ENCODE results near the gene CSH2. TPM values are rescaled to one million over a fixed set of nuclear protein-coding genes. Genes with fewer than 3 reads are reported as not detected.
A peak's percentile ranks its signal among the peaks of the same experiment; 100 is the strongest.
"Not testable (repeated sequence)": the region's sequence is repeated elsewhere in the genome, so short reads cannot be mapped to it uniquely, and the experiment has no call there.

Gene CSH2
- total RNA-seq, 4 donors from 2014 or later: not detected

- no peaks in the 10 kb centered on the region for H3K4me1 ChIP-seq
- peaks cover 0 to 16% of the 10 kb centered on the region in 2 donors for H3K27me3 ChIP-seq
- H3K4me3 ChIP-seq: no peak overlapping the region
- 77 to 89% methylated on average over 7 to 14 of the region's 14 CpGs for WGBS, 2 donors
- no peaks in the 10 kb centered on the region for H3K9me3 ChIP-seq
- TF ChIP-seq CTCF (IDR thresholded peaks at IDR 0.05): no peak
- no peak for TF ChIP-seq POLR2A (IDR thresholded peaks at IDR 0.05)
- TF ChIP-seq EP300 (IDR thresholded peaks at IDR 0.05): no peak
- H3K36me3 ChIP-seq: no peaks in the 10 kb centered on the region
- no peak for DNase-seq (ENCODE audit: low spot score in 2 of 2)
- no peak overlapping the region for H3K27ac ChIP-seq
These were observed 36.6 kb upstream of the CSH2 start for GRCh38 chr17:63910096-63910495.

DNA sequence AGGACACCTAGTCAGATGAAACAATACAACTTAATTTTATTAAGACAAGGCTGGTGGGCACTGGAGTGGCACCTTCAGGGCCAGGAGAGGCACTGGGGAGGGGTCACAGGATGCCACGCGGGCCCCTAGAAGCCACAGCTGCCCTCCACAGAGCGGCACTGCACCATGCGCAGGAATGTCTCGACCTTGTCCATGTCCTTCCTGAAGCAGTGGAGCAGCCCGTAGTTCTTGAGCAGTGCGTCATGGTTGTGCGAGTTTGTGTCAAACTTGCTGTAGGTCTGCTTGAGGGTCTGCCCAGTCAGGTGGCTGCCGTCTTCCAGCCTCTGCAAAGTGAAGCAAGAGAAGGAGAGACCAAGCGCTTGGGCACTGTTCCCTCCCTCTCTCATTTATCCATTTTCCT is 36.1 kb upstream of the CSH2 start:
- peaks cover 0 to 16% of the 10 kb centered on the region in 2 donors for H3K27me3 ChIP-seq
- not testable (repeated sequence) for H3K9me3 ChIP-seq; H3K4me1 ChIP-seq; H3K36me3 ChIP-seq; H3K4me3 ChIP-seq; H3K27ac ChIP-seq; DNase-seq (ENCODE audit: low spot score in 2 of 2)
- WGBS, 2 donors: 88 to 91% methylated on average over 10 of the region's 10 CpGs

- not testable (repeated sequence) for H3K4me3 ChIP-seq; H3K27ac ChIP-seq; H3K9me3 ChIP-seq; H3K4me1 ChIP-seq; H3K36me3 ChIP-seq; DNase-seq (ENCODE audit: low spot score in 2 of 2)
- H3K27me3 ChIP-seq: peaks cover 0 to 16% of the 10 kb centered on the region in 2 donors
- 56 to 60% methylated on average over 12 of the region's 12 CpGs for WGBS, 2 donors
These were observed 33.8 kb upstream of the CSH2 start for GRCh38 chr17:63907161-63907778.

DNA sequence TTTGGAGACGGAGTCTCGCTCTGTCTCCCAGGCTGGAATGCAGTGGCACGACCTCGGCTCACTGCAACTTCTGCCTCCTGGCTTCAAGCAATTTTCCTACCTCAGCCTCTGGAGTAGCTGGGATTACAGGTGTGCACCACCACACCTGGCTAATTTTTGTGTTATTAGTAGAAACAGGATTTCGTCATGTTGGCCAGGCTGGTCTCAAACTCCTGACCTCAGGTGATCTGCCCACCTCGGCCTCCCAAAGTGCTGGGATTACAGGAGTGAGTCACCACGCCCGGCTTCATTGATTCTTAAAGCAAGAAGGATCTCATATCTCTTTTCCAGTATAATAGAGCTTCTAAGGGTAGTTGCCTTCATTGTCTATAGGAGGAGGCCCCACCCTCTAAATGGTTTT is 31.3 kb upstream of the CSH2 start:
- DNase-seq (ENCODE audit: low spot score in 2 of 2); H3K9me3 ChIP-seq; H3K27ac ChIP-seq; H3K4me3 ChIP-seq; H3K4me1 ChIP-seq; H3K36me3 ChIP-seq; H3K27me3 ChIP-seq: not testable (repeated sequence)
- WGBS, 2 donors: 83 to 86% methylated on average over 8 of the region's 8 CpGs

- H3K27ac ChIP-seq, H3K9me3 ChIP-seq, H3K36me3 ChIP-seq, H3K4me1 ChIP-seq, H3K4me3 ChIP-seq, H3K27me3 ChIP-seq: not testable (repeated sequence)
- WGBS, 2 donors: 39 to 40% methylated on average over 5 of the region's 5 CpGs
- DNase-seq (ENCODE audit: low spot score in 2 of 2): peak in 1 of 2 donors; percentile 47
- TF ChIP-seq CTCF (IDR thresholded peaks at IDR 0.05): peak in 4 of 5 experiments; percentile 15 to 34 (median 22)
These were observed 30.3 kb upstream of the CSH2 start for GRCh38 chr17:63903787-63904201.

DNA sequence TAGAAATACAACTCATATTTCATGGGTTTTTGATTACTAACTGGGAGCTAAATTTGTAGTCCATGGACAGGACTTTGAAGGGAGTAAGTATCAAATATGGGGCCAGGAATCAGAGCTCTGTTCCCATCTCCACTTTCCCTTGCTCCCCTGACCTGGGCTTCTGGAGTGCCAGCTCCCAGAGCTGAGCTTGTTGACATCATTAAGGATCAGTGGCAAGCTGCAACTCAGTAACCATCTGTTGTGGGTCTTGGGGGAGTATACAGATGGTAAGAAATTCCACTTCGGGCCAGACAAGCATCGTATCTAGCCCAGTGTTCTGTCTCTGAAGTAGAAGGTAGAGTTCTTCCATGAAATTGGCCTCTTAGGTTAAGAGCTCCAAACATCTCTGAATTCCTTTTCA is 28.5 kb upstream of the CSH2 start:
- not testable (repeated sequence) for H3K27ac ChIP-seq; H3K36me3 ChIP-seq; H3K4me3 ChIP-seq; DNase-seq (ENCODE audit: low spot score in 2 of 2); H3K4me1 ChIP-seq; H3K9me3 ChIP-seq; H3K27me3 ChIP-seq
- 72 to 85% methylated on average over 2 of the region's 2 CpGs for WGBS, 2 donors

- not testable (repeated sequence) for H3K27ac ChIP-seq; H3K4me3 ChIP-seq; H3K9me3 ChIP-seq; DNase-seq (ENCODE audit: low spot score in 2 of 2); H3K27me3 ChIP-seq; H3K36me3 ChIP-seq; H3K4me1 ChIP-seq
- 74 to 77% methylated on average over 3 to 6 of the region's 6 CpGs for WGBS, 2 donors
These were observed 25.7 kb upstream of the CSH2 start for GRCh38 chr17:63898899-63899798.

- not testable (repeated sequence) for H3K9me3 ChIP-seq; H3K27ac ChIP-seq; H3K36me3 ChIP-seq; H3K4me3 ChIP-seq; DNase-seq (ENCODE audit: low spot score in 2 of 2); H3K4me1 ChIP-seq; H3K27me3 ChIP-seq
- 88 to 90% methylated on average over 12 of the region's 14 CpGs for WGBS, 2 donors
These were observed 23.3 kb upstream of the CSH2 start, which contains the start of gene CSH1 for GRCh38 chr17:63896524-63897354. Gene CSH1 (minus strand): TSS chr17:63896574. CDS start chr17:63896511, 63 bp downstream.

DNA sequence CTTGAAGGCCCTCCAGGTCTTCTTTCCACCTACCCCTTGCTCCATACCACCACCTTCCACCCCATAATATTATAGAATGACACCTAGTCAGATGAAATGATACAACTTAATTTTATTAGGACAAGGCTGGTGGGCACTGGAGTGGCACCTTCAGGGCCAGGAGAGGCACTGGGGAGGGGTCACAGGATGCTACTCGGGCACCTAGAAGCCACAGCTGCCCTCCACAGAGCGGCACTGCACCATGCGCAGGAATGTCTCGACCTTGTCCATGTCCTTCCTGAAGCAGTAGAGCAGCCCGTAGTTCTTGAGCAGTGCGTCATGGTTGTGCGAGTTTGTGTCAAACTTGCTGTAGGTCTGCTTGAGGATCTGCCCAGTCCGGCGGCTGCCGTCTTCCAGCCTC is 21.3 kb upstream of the CSH2 start:
- not testable (repeated sequence) for DNase-seq (ENCODE audit: low spot score in 2 of 2); H3K27ac ChIP-seq; H3K9me3 ChIP-seq; H3K4me3 ChIP-seq; H3K36me3 ChIP-seq; H3K27me3 ChIP-seq; H3K4me1 ChIP-seq
- WGBS, 2 donors: 82 to 100% methylated on average over 6 to 9 of the region's 10 CpGs

DNA sequence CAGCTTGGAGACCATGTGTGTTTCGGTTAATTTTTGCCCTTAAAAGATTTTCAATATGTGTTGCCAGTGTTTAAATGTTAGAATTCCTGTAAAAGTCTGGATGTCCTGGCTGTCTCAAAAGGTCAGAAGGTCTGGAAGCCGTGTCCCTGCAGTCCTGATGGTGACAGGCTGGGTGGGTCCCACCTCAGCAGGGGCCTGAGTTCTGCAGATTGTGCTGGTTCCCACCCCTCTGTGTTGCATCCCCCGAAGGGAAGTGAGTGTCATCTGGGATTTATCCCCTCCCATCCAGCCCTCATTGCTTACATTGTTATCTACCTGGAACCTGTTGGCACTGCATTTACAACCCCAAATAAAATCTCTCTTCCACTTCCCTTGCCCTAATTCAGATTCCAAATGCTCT is 20.5 kb upstream of the CSH2 start:
- H3K27me3 ChIP-seq; H3K9me3 ChIP-seq; H3K4me3 ChIP-seq; H3K4me1 ChIP-seq; H3K27ac ChIP-seq; DNase-seq (ENCODE audit: low spot score in 2 of 2); H3K36me3 ChIP-seq: not testable (repeated sequence)
- 58 to 60% methylated on average over 2 to 3 of the region's 3 CpGs for WGBS, 2 donors

Measured in tibial nerve (tissue), 4 donors.